ENCODE results near the gene TMX1. TPM values are rescaled to one million over a fixed set of nuclear protein-coding genes. Genes with fewer than 3 reads are reported as not detected.
A peak's percentile ranks its signal among the peaks of the same experiment; 100 is the strongest.

The TMX1 gene
- total RNA-seq, 1 experiment from 2014 or later, result 57.2 TPM

- DNase-seq (ENCODE audit: extremely low read depth, low read depth), result no peak
These were observed 2.8 kb downstream of the TMX1 start for GRCh38 chr14:51242545-51243490.

- DNase-seq (ENCODE audit: extremely low read depth, low read depth), result no peak
These were observed 4.5 kb downstream of the TMX1 start for GRCh38 chr14:51244591-51244990.

- no peak for DNase-seq (ENCODE audit: extremely low read depth, low read depth)
These were observed 6.0 kb downstream of the TMX1 start for GRCh38 chr14:51246032-51246431.

GRCh38 chr14:51248016-51248987 is 8.3 kb downstream of the TMX1 start:
- DNase-seq (ENCODE audit: extremely low read depth, low read depth), result no peak

GRCh38 chr14:51251486-51251885 is 11.4 kb downstream of the TMX1 start:
- DNase-seq (ENCODE audit: extremely low read depth, low read depth), result no peak

- DNase-seq (ENCODE audit: extremely low read depth, low read depth), result no peak
These were observed 13.8 kb downstream of the TMX1 start for GRCh38 chr14:51253880-51254279.

GRCh38 chr14:51258280-51258679 is 18.2 kb downstream of the TMX1 start:
- no peak for DNase-seq (ENCODE audit: extremely low read depth, low read depth)

- no peak for DNase-seq (ENCODE audit: extremely low read depth, low read depth)
These were observed 18.7 kb downstream of the TMX1 start for GRCh38 chr14:51258788-51259187.

- DNase-seq (ENCODE audit: extremely low read depth, low read depth), result no peak
These were observed 20.2 kb downstream of the TMX1 start for GRCh38 chr14:51260225-51260624.

- no peak for DNase-seq (ENCODE audit: extremely low read depth, low read depth)
These were observed 21.1 kb downstream of the TMX1 start for GRCh38 chr14:51261151-51261550.

- DNase-seq (ENCODE audit: extremely low read depth, low read depth), result no peak
These were observed 22.8 kb downstream of the TMX1 start for GRCh38 chr14:51262868-51263267.

- no peak for DNase-seq (ENCODE audit: extremely low read depth, low read depth)
These were observed 29.6 kb downstream of the TMX1 start for GRCh38 chr14:51269634-51270033.

- DNase-seq (ENCODE audit: extremely low read depth, low read depth), result no peak
These were observed 36.6 kb downstream of the TMX1 start for GRCh38 chr14:51276605-51277004.

GRCh38 chr14:51277753-51278415 is 37.8 kb downstream of the TMX1 start:
- no peak for DNase-seq (ENCODE audit: extremely low read depth, low read depth)

- DNase-seq (ENCODE audit: extremely low read depth, low read depth), result no peak
These were observed 42.5 kb downstream of the TMX1 start for GRCh38 chr14:51282517-51282916.

GRCh38 chr14:51283402-51284085 is 43.5 kb downstream of the TMX1 start:
- peak; percentile 77 for DNase-seq (ENCODE audit: extremely low read depth, low read depth)

GRCh38 chr14:51284241-51284640 is 44.2 kb downstream of the TMX1 start:
- DNase-seq (ENCODE audit: extremely low read depth, low read depth), result no peak

GRCh38 chr14:51285120-51285519 is 45.1 kb downstream of the TMX1 start:
- no peak for DNase-seq (ENCODE audit: extremely low read depth, low read depth)

GRCh38 chr14:51289169-51289568 is 49.1 kb downstream of the TMX1 start:
- no peak for DNase-seq (ENCODE audit: extremely low read depth, low read depth)

GRCh38 chr14:51290132-51290531 is 50.1 kb downstream of the TMX1 start:
- no peak for DNase-seq (ENCODE audit: extremely low read depth, low read depth)

Data from NCI-H460 (cell line).